Mesendoderm (in vitro differentiated cells): Measurements from ENCODE around the gene NFKBIZ.

Experiments
- DNase-seq: peaks from one replicate; pipeline ENCODE4 v3.0.0; 2013
- H2AK5ac ChIP-seq: 2 replicates; pipeline ENCODE4 v1.6.1; 2013; ENCODE audit warnings: low read length, inconsistent platforms
- H2BK120ac ChIP-seq: 2 replicates; pipeline ENCODE4 v1.6.1; 2013; ENCODE audit warnings: low read depth, mild to moderate bottlenecking, low read length, moderate library complexity, mixed read lengths
- H2BK15ac ChIP-seq: replicated peaks from 2 replicates; pipeline ENCODE4 v1.6.1; 2013; ENCODE audit warnings: low read depth, mild to moderate bottlenecking, moderate library complexity
- H2BK5ac ChIP-seq: 2 replicates; pipeline ENCODE4 v1.6.1; 2013; ENCODE audit warnings: low read length, inconsistent platforms
- H3K18ac ChIP-seq: 2 replicates; pipeline ENCODE4 v1.6.1; 2013; ENCODE audit warnings: mild to moderate bottlenecking, low read length, mixed read lengths
- H3K23ac ChIP-seq: one replicate; pipeline ENCODE4 v1.6.1; 2013; ENCODE audit warnings: low read length
- H3K27ac ChIP-seq: 2 replicates; pipeline ENCODE4 v1.5.1; 2013; ENCODE audit warnings: low read depth, mild to moderate bottlenecking, inconsistent platforms, low read length, moderate library complexity
- H3K27me3 ChIP-seq: 2 replicates; pipeline ENCODE4 v1.6.1; 2013; ENCODE audit warnings: low read length, control low read depth, mild to moderate bottlenecking, inconsistent platforms; ENCODE audit not compliant: insufficient read depth, poor library complexity
- H3K36me3 ChIP-seq: 2 replicates; pipeline ENCODE4 v1.6.1; 2013; ENCODE audit warnings: low read length, inconsistent platforms; ENCODE audit not compliant: control insufficient read depth, insufficient read depth
- H3K4ac ChIP-seq: one replicate; pipeline ENCODE4 v1.6.1; 2013; ENCODE audit warnings: low read depth, mild to moderate bottlenecking, low read length, moderate library complexity
- H3K4me1 ChIP-seq: 2 replicates; pipeline ENCODE4 v1.6.1; 2013; ENCODE audit warnings: low read depth, low read length, inconsistent platforms; ENCODE audit not compliant: control insufficient read depth
- H3K4me2 ChIP-seq: 2 replicates; pipeline ENCODE4 v1.6.1; 2013; ENCODE audit warnings: low read length
- H3K4me3 ChIP-seq: 2 replicates; pipeline ENCODE4 v1.5.1; 2013; ENCODE audit warnings: mild to moderate bottlenecking, low read length
- H3K56ac ChIP-seq: one replicate; pipeline ENCODE4 v1.6.1; 2013; ENCODE audit warnings: low read length
- H3K79me1 ChIP-seq: 2 replicates; pipeline ENCODE4 v1.6.1; 2013; ENCODE audit warnings: low read length, inconsistent platforms
- H3K79me2 ChIP-seq: 2 replicates; pipeline ENCODE4 v1.6.1; 2013; ENCODE audit warnings: mild to moderate bottlenecking, low read length; ENCODE audit not compliant: control insufficient read depth, insufficient read depth
- H3K9ac ChIP-seq: 2 replicates; pipeline ENCODE4 v1.6.1; 2013; ENCODE audit warnings: low read length, inconsistent platforms
- H4K5ac ChIP-seq: one replicate; pipeline ENCODE4 v1.6.1; 2013; ENCODE audit warnings: low read length
- H4K8ac ChIP-seq: one replicate; pipeline ENCODE4 v1.6.1; 2013; ENCODE audit warnings: low read depth, mild to moderate bottlenecking, control low read depth, low read length, moderate library complexity
- WGBS: extraction: QIAGEN DNeasy Blood & Tissue Kit; methylation state at CpG from one replicate; pipeline ENCODE4 v1.1.7; 2013; ENCODE audit warnings: low lambda C conversion rate, missing lambda C conversion rate; ENCODE audit not compliant: insufficient coverage; ENCODE audit errors: extremely low coverage; 5-methylcytosine and 5-hydroxymethylcytosine counted together

NFKBIZ gene

GRCh38 chr3:101821503-101821902, 27.8 kb upstream of the NFKBIZ start:
- H3K36me3 ChIP-seq, result no peaks in the 10 kb centered on the region
- H3K9ac ChIP-seq, result no peak overlapping the region
- no peak overlapping the region for H2BK120ac ChIP-seq
- H4K5ac ChIP-seq, result no peak overlapping the region
- H4K8ac ChIP-seq, result no peak overlapping the region
- H3K4me1 ChIP-seq, result no peaks in the 10 kb centered on the region
- H2BK5ac ChIP-seq, result no peak overlapping the region
- WGBS, result no CpG with 5 or more reads among the region's 19 CpGs
- H3K79me1 ChIP-seq, result no peaks in the 10 kb centered on the region
- no peaks in the 10 kb centered on the region for H3K27me3 ChIP-seq
- H3K4me3 ChIP-seq, result no peak overlapping the region
- H3K23ac ChIP-seq, result no peak overlapping the region
- no peak overlapping the region for H2BK15ac ChIP-seq
- H2AK5ac ChIP-seq, result no peak overlapping the region
- no peak overlapping the region for H3K4me2 ChIP-seq
- H3K18ac ChIP-seq, result no peak overlapping the region
- no peak overlapping the region for H3K27ac ChIP-seq
- DNase-seq, result no peak
- H3K4ac ChIP-seq, result no peak overlapping the region
- H3K79me2 ChIP-seq, result no peaks in the 10 kb centered on the region
- H3K56ac ChIP-seq, result no peak overlapping the region

GRCh38 chr3:101823525-101823924, 25.8 kb upstream of the NFKBIZ start:
- no peak overlapping the region for H3K23ac ChIP-seq
- H3K18ac ChIP-seq, result no peak overlapping the region
- no peaks in the 10 kb centered on the region for H3K36me3 ChIP-seq
- H3K27me3 ChIP-seq, result no peaks in the 10 kb centered on the region
- no peak overlapping the region for H3K27ac ChIP-seq
- no peak overlapping the region for H2BK120ac ChIP-seq
- H3K79me2 ChIP-seq, result no peaks in the 10 kb centered on the region
- H4K8ac ChIP-seq, result no peak overlapping the region
- no peak for DNase-seq
- no peak overlapping the region for H3K4ac ChIP-seq
- no CpG with 5 or more reads among the region's 5 CpGs for whole genome bisulfite sequencing
- no peak overlapping the region for H3K4me2 ChIP-seq
- H2AK5ac ChIP-seq, result no peak overlapping the region
- no peak overlapping the region for H3K56ac ChIP-seq
- H3K4me3 ChIP-seq, result no peak overlapping the region
- H3K9ac ChIP-seq, result no peak overlapping the region
- H2BK15ac ChIP-seq, result no peak overlapping the region
- no peak overlapping the region for H4K5ac ChIP-seq
- no peak overlapping the region for H2BK5ac ChIP-seq
- no peaks in the 10 kb centered on the region for H3K79me1 ChIP-seq
- H3K4me1 ChIP-seq, result no peaks in the 10 kb centered on the region

- no CpG with 5 or more reads among the region's 3 CpGs for WGBS
- H3K4ac ChIP-seq, result no peak overlapping the region
Measured at GRCh38 chr3:101824702-101825101, 24.6 kb upstream of the NFKBIZ start.

GRCh38 chr3:101825904-101826445, 23.3 kb upstream of the NFKBIZ start:
- Histone ChIP-seq H4K8ac (no peak overlapping the region), H4K5ac (no peak overlapping the region), H3K79me2 (no peaks in the 10 kb centered on the region), H3K23ac (no peak overlapping the region), H3K4me3 (no peak overlapping the region), H3K9ac (no peak overlapping the region), H2AK5ac (no peak overlapping the region), H2BK5ac (no peak overlapping the region), H2BK15ac (no peak overlapping the region), H3K56ac (no peak overlapping the region), H3K18ac (no peak overlapping the region), H3K27ac (no peak overlapping the region), H2BK120ac (no peak overlapping the region), H3K4me1 (no peaks in the 10 kb centered on the region), H3K4me2 (no peak overlapping the region), H3K27me3 (no peaks in the 10 kb centered on the region), H3K79me1 (no peaks in the 10 kb centered on the region), H3K36me3 (no peaks in the 10 kb centered on the region), H3K4ac (no peak overlapping the region)
- no CpG with 5 or more reads among the region's 2 CpGs for WGBS
- no peak for DNase-seq

More at GRCh38 chr3:101824702-101825101, 24.6 kb upstream of the NFKBIZ start:
- no peaks in the 10 kb centered on the region for H3K36me3 ChIP-seq
- no peak overlapping the region for H3K4me3 ChIP-seq
- H2AK5ac ChIP-seq, result no peak overlapping the region
- no peak overlapping the region for H4K8ac ChIP-seq
- no peak overlapping the region for H3K27ac ChIP-seq
- no peak overlapping the region for H2BK15ac ChIP-seq
- no peak overlapping the region for H4K5ac ChIP-seq
- H3K4me1 ChIP-seq, result no peaks in the 10 kb centered on the region
- no peak overlapping the region for H2BK5ac ChIP-seq
- no peak for DNase-seq
- H3K18ac ChIP-seq, result no peak overlapping the region
- H3K9ac ChIP-seq, result no peak overlapping the region
- no peak overlapping the region for H3K56ac ChIP-seq
- no peaks in the 10 kb centered on the region for H3K79me2 ChIP-seq
- no peaks in the 10 kb centered on the region for H3K27me3 ChIP-seq
- H3K4me2 ChIP-seq, result no peak overlapping the region
- H3K23ac ChIP-seq, result no peak overlapping the region
- H3K79me1 ChIP-seq, result no peaks in the 10 kb centered on the region
- no peak overlapping the region for H2BK120ac ChIP-seq

- H3K27me3 ChIP-seq, result no peaks in the 10 kb centered on the region
- H3K79me2 ChIP-seq, result no peaks in the 10 kb centered on the region
- peak overlapping the region; percentile 89 for H4K8ac ChIP-seq
- H3K18ac ChIP-seq, result peak overlapping the region; percentile 91
- peak overlapping the region; percentile 54 for H3K4me3 ChIP-seq
- WGBS, result no CpG with 5 or more reads among the region's 30 CpGs
- H2BK5ac ChIP-seq, result no peak overlapping the region
- H2AK5ac ChIP-seq, result no peak overlapping the region
- H3K4me1 ChIP-seq, result no peaks in the 10 kb centered on the region
- no peak overlapping the region for H4K5ac ChIP-seq
- no peaks in the 10 kb centered on the region for H3K36me3 ChIP-seq
- peak overlapping the region; percentile 83 for H3K4me2 ChIP-seq
- no peak overlapping the region for H2BK15ac ChIP-seq
- peak overlapping the region; percentile 72 for H3K27ac ChIP-seq
- peak overlapping the region; percentile 83 for H3K9ac ChIP-seq
- H3K79me1 ChIP-seq, result no peaks in the 10 kb centered on the region
- no peak overlapping the region for H3K23ac ChIP-seq
- H2BK120ac ChIP-seq, result peak overlapping the region; percentile 75
- peak overlapping the region; percentile 89 for H3K56ac ChIP-seq
- no peak overlapping the region for H3K4ac ChIP-seq
- peak; percentile 89 for DNase-seq
Measured at GRCh38 chr3:101827211-101828174, 21.8 kb upstream of the NFKBIZ start.
